HG02642 (cell line): Measurements from ENCODE around the gene DEGS2.

Experiments
- ATAC-seq: cut with Tn5 transposase; IDR thresholded peaks from one replicate; pipeline ENCODE4 v1.9.1; 2021; ENCODE audit warnings: mild to moderate bottlenecking; ENCODE audit not compliant: unreplicated experiment, poor library complexity

The DEGS2 gene

GRCh38 chr14:100102156-100102785, 57.2 kb downstream of the DEGS2 start:
- ATAC-seq, result no peak

GRCh38 chr14:100100032-100100703, 59.3 kb downstream of the DEGS2 start:
- no peak for ATAC-seq

DNA sequence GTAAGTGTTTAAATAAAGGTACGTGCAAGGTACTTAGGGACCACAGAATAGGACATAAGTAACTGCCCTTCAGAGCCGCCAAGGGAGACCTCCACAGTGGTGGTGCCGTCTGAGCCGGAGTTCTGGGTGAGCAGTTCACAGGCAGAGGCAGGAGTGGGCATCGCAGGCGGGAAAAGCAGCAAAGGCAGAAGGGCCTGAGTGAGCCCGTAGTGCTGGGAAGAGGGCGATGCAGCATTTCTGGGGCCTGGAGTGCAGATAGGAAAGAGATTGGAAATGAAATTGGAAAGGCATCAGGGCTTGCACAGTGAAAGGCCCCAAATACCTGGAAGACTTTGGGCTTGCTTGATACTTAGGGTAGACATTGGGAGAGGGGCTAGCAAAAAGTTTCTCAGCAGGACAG, 61.3 kb downstream of the DEGS2 start:
- ATAC-seq, result no peak

DNA sequence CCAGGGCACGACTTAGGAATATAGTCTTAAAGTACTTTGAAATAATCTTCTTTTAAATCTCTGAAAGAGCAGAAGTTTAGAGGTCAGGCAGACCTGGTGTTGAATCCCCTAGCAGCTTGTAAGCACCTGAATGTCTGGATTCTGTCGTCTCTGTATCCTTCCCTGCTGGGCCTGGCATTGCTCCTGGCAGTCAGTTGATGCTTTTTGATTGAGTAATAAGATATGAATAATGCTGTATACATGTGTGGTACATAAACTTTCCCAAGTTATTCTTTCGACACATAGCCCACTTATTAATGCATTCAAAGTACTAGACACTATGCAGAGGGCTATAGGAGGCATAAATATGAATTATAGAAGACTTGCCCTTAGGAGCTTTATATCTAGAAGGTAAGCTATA, 62.8 kb downstream of the DEGS2 start:
- ATAC-seq, result no peak
